ENCODE measurements around the gene NF1. TPM values are rescaled to one million over a fixed set of nuclear protein-coding genes. Genes with fewer than 3 reads are reported as not detected.

The NF1 gene
- total RNA-seq, 1 donor from 2014 or later: 53.7 TPM

DNA sequence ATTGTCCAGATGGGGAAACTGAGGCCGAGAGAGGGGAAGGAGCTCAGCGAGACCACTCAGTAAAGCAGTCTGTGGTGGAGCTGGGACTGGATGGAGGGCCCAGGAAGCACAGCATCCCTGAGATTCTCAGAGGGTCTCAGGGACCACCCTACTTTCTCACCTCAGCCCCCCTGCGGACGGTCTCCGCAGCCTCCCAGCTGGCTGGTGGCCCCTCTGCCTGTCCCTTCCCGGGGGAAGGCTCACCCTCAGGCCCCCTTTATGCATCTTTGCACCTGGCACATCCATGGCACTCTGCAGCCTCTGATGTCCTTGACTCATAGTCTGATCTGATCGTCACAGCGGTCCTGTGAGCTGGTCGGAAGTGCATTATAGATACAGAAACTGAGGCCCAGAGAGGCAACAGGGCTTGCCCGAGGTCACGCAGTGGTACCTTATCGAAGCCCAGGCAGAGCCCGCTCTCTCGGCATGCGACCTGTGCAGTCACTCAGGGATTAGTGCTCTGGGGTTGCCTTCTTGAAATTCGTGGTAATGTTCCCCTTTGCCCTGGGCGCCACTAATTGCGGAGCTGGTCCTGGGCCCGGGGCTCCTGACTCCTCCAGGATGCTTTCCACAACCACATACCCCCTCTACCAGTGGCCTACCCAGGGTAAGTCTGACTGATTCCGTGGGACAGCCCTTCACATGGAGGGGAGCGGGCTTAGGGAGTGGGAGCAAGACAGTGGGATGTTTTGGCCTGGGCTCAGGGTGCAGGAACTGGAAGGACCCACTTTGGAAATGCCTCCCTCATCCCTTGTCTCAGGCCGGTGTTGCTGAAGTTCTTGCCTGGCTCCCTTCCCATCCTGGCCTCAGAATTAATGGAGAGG, 321.1 kb downstream of the NF1 start:
- no peak for TF ChIP-seq EZH2 (IDR thresholded peaks at IDR 0.05; ENCODE audit: insufficient read depth, low read length)
- TF ChIP-seq, protein P1, sequence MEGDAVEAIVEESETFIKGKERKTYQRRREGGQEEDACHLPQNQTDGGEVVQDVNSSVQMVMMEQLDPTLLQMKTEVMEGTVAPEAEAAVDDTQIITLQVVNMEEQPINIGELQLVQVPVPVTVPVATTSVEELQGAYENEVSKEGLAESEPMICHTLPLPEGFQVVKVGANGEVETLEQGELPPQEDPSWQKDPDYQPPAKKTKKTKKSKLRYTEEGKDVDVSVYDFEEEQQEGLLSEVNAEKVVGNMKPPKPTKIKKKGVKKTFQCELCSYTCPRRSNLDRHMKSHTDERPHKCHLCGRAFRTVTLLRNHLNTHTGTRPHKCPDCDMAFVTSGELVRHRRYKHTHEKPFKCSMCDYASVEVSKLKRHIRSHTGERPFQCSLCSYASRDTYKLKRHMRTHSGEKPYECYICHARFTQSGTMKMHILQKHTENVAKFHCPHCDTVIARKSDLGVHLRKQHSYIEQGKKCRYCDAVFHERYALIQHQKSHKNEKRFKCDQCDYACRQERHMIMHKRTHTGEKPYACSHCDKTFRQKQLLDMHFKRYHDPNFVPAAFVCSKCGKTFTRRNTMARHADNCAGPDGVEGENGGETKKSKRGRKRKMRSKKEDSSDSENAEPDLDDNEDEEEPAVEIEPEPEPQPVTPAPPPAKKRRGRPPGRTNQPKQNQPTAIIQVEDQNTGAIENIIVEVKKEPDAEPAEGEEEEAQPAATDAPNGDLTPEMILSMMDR (IDR thresholded peaks at IDR 0.05; ENCODE audit: insufficient read depth, low read depth, low read length): no peak
- no peak overlapping the region for H3K4me3 Mint-ChIP-seq (ENCODE audit: unreplicated experiment)
- Histone ChIP-seq H3K9me3 (ENCODE audit: insufficient read depth, low read depth, low read length) (no peaks in the 10 kb centered on the region), H3K4me3 (ENCODE audit: insufficient read depth, low read depth, low read length) (no peak overlapping the region), H3K27ac (ENCODE audit: low read depth, low read length) (no peak overlapping the region), H3K36me3 (ENCODE audit: insufficient read depth, low read length) (no peaks in the 10 kb centered on the region), H3K79me2 (ENCODE audit: insufficient read depth, low read length) (no peaks in the 10 kb centered on the region), H3K4me2 (ENCODE audit: low read length) (no peak overlapping the region), H2AFZ (ENCODE audit: low read depth, low read length) (no peak overlapping the region), H3K27me3 (ENCODE audit: insufficient read depth, low read length) (no peaks in the 10 kb centered on the region), H4K20me1 (ENCODE audit: insufficient read depth, low read length) (no peaks in the 10 kb centered on the region), H3K9ac (ENCODE audit: low read length) (no peak overlapping the region), H3K4me1 (ENCODE audit: insufficient read depth, low read length) (no peaks in the 10 kb centered on the region)
- H3K27me3 Mint-ChIP-seq (ENCODE audit: low read depth, unreplicated experiment): peaks cover 18% of the 10 kb centered on the region
- peaks cover 14% of the 10 kb centered on the region for H3K4me1 Mint-ChIP-seq (ENCODE audit: low read depth, unreplicated experiment)
- FAIRE-seq: no peak
- no peaks in the 10 kb centered on the region for H3K9me3 Mint-ChIP-seq (ENCODE audit: unreplicated experiment)
- H3K27ac Mint-ChIP-seq (ENCODE audit: unreplicated experiment): no peak overlapping the region
- H3K36me3 Mint-ChIP-seq (ENCODE audit: low read depth, unreplicated experiment): no peaks in the 10 kb centered on the region
- no peak for DNase-seq (ENCODE audit: low read depth)

DNA sequence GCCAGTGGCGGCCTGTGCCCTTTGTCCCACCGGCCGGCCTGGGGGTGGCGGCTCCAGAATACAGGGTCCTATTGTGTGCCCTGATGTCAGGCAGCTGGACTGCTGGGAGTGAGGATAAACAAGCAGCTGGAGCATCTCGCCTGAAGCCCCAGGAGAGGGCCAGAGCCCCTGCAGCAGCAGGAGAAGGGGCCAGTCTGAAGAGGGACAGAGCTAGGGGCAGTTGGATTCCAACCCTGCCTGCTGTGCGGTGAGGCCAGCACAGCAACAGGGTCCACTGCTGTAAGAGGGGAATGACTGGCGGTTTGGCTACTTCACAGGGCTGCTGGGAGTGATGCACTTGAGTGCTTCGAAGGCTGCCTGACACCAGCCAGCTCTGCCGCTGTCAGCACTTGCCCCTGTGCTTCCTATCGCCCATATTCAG, 321.7 kb downstream of the NF1 start:
- H3K9ac ChIP-seq (ENCODE audit: low read length): no peak overlapping the region
- H3K4me1 ChIP-seq (ENCODE audit: insufficient read depth, low read length): no peaks in the 10 kb centered on the region
- FAIRE-seq (no peak), DNase-seq (ENCODE audit: low read depth) (no peak)
- H3K4me3 Mint-ChIP-seq (ENCODE audit: unreplicated experiment): no peak overlapping the region
- no peak overlapping the region for H3K27ac ChIP-seq (ENCODE audit: low read depth, low read length)
- TF ChIP-seq, protein P1 (IDR thresholded peaks at IDR 0.05; ENCODE audit: insufficient read depth, low read depth, low read length): no peak
- no peak for TF ChIP-seq EZH2 (IDR thresholded peaks at IDR 0.05; ENCODE audit: insufficient read depth, low read length)
- no peaks in the 10 kb centered on the region for H3K9me3 Mint-ChIP-seq (ENCODE audit: unreplicated experiment)
- H3K36me3 ChIP-seq (ENCODE audit: insufficient read depth, low read length): no peaks in the 10 kb centered on the region
- peaks cover 2% of the 10 kb centered on the region for H3K27me3 ChIP-seq (ENCODE audit: insufficient read depth, low read length)
- no peak overlapping the region for H2AFZ ChIP-seq (ENCODE audit: low read depth, low read length)
- H3K4me2 ChIP-seq (ENCODE audit: low read length): no peak overlapping the region
- H3K36me3 Mint-ChIP-seq (ENCODE audit: low read depth, unreplicated experiment): no peaks in the 10 kb centered on the region
- peaks cover 14% of the 10 kb centered on the region for H3K4me1 Mint-ChIP-seq (ENCODE audit: low read depth, unreplicated experiment)
- peaks cover 16% of the 10 kb centered on the region for H3K27me3 Mint-ChIP-seq (ENCODE audit: low read depth, unreplicated experiment)
- no peak overlapping the region for H3K27ac Mint-ChIP-seq (ENCODE audit: unreplicated experiment)
- no peaks in the 10 kb centered on the region for H4K20me1 ChIP-seq (ENCODE audit: insufficient read depth, low read length)
- H3K4me3 ChIP-seq (ENCODE audit: insufficient read depth, low read depth, low read length): no peak overlapping the region
- no peaks in the 10 kb centered on the region for H3K9me3 ChIP-seq (ENCODE audit: insufficient read depth, low read depth, low read length)
- no peaks in the 10 kb centered on the region for H3K79me2 ChIP-seq (ENCODE audit: insufficient read depth, low read length)

Data from astrocyte (in vitro differentiated cells and primary cell).